NCI-H345 (cell line): ENCODE data around the gene GRIN3A.

Experiments
- DNase-seq: peaks from one replicate; lab custom pipeline; 2025; lab: John Stamatoyannopoulos, UW

Gene GRIN3A

GRCh38 chr9:101705135-101705661, 33.2 kb downstream of the GRIN3A start:
- DNase-seq = no peak

DNA sequence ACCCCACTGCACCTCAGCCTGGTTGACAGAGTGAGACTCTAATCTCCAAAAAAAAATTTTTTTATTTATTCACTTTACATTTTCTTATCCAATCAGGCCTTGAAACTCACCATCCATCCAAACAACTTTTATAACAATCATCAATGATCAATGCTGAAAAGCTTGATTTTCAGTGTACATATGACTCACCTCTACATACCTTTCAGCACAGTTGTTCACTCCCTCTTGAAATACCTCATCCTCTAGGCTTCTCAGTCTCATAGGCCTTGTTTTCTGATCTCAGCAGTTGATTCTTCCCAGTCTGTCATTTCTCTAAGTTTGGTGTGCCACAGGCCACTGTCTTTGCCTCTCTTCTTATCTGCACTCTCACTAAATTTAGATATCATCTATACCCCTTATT, 36.2 kb downstream of the GRIN3A start:
- DNase-seq = no peak

GRCh38 chr9:101693546-101694336, 44.7 kb downstream of the GRIN3A start:
- no peak for DNase-seq

DNA sequence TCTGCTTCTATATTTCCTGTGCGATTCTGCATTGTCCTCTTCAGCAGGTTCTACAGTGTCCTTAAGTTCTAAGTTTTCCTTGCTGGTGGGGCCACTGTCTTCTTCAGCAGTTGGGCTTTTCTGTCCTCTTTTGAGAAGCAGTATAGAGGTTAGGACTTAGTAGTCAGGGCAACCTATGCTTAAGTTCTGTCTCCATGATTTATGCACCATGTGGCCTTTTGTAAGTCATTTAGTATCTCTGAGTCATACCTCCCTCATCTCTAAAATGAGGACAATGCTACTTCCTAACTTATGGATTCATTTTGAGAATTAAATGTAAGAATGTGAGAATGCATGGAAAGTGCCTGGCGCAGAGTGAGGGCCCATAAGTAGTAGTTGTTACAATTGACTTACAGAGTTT, 46.8 kb downstream of the GRIN3A start:
- no peak for DNase-seq

DNA sequence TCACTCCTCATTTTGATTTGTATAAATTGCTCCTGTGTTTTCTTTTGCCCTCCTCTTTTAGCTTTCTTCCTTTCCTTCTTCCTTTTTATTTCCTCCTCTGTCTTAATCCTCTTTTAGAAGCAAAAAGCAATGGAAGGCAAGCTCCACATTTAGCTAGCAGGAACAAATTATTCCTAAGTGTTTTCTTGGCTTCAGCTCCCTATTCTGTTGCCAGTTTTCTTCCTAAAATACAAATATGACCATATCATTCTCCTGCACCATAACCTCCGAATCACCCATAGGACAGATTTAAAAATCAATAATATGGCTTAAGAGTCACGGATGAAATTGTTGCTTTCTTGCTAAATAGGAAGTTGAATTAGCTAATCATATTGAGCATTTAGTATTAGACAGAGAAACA, 49.4 kb downstream of the GRIN3A start:
- DNase-seq = no peak

DNA sequence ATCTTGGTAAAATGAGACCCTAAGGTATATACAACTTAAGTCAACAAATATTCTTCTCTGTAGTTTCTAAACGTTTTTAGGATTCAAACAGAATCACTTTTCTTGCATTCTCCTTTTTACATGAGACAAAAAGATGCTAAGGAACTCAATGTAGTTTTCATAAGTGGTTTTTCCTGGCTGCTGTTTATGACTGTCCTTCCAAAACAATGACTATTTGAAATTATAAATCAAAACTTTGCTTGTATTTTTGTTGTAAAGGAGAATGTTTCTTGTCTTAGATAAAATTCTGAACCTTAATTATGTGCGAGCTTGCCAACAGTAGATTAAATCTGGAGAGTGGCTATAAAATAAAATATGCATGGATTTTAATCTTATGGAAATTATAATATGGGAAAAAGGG, 53.8 kb downstream of the GRIN3A start:
- no peak for DNase-seq

DNA sequence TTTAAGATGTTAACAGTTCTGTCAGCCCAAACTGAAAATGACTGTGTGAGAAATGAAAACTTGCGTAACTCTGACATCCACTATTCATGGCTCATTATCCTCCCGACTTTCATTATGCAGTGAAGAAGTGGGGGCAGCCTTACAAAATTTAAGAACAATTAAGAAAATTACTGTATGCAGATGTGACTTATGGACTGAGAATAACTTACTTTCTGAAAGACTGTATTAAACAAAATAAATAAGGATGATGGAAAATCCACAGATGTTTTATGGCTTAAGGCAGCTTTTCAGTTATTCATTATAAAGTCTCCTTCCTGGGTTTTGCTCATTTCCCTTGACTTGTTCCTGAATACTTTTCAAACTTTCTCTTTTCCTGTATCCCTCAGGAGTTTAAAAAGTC, 55.2 kb downstream of the GRIN3A start:
- DNase-seq = no peak

- no peak for DNase-seq
Measured at GRCh38 chr9:101677861-101678260, 60.6 kb downstream of the GRIN3A start.

- no peak for DNase-seq
Measured at GRCh38 chr9:101675341-101675740, 63.1 kb downstream of the GRIN3A start.

GRCh38 chr9:101674165-101674564, 64.3 kb downstream of the GRIN3A start:
- DNase-seq = no peak

- DNase-seq = no peak
Measured at GRCh38 chr9:101673642-101674041, 64.8 kb downstream of the GRIN3A start.

DNA sequence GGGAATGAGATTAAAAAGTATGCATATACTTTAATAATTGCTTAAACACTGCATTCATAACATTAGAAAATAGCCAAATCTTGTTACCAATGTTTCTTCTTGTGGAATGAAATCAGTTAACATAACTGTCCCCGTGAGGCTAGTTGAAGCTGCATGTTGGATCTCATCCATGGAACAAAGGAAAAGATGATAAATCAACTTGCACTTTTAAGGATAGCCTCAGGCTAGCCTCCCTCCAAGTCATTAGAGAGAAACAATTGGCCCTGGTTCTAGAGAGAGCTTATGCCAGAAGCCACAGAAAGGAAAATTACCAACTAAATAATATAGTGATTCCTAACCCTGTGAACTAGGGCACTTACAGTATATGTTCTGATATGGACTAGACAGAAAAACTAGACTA, 66.9 kb downstream of the GRIN3A start:
- no peak for DNase-seq

DNA sequence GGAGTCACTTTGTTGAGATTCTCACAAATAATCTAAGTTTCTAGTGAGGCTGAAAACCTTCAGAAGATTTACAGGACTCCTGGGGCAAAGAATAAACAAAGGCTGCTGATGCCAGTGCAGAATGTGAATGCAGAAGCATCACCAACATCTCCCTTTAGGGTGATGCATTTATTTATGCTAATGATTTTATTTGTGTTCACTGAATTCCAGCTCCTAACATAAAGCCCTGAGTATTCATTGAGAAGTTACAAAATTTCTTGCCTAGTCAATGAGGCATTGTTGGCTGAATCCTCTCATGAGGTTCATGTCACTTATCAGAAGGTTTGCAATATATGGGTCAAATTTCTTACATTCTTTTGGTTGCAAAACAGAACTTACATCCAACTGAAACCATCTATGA, 70.0 kb downstream of the GRIN3A start:
- no peak for DNase-seq

GRCh38 chr9:101664453-101664852, 74.0 kb downstream of the GRIN3A start:
- no peak for DNase-seq

GRCh38 chr9:101652601-101653175, 85.8 kb downstream of the GRIN3A start:
- DNase-seq = no peak

DNA sequence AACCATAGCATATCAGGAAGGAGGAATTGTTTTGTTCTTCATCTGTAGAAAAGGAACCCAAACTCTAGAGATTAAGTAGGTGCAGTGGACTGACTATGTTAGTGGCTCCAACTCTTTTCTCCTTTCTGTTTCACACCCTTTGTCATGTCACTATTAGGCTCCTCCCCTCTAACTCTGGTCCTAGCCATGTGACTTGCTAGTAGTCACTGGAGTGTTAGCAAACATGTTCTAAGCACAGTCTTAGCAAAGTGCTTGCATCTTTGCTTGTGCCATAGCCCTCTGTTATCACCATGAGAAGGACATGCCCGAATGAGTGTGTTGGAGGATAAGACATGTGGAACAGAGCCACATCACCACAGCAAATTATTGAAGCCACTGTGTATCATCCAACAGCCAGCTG, 88.3 kb downstream of the GRIN3A start:
- DNase-seq = no peak

DNA sequence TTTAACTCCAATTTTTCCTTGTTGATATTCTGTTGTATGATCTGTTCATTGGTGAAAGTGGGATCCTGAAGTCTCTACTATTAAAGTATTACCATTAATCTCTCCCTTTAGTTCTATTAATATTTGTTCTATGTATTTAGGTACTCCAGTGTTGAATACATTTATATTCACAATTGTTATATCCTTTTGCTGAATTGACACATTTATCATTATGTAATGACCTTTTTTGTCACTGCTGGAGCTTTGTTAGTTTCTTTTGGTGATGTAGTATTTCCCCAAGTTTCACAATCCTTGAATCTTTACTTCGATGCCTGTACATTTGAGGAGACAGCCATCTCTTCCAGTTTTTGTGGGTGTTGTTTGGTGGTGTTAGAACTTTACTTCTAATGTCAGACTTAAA, 90.0 kb downstream of the GRIN3A start:
- DNase-seq = no peak

GRCh38 chr9:101639785-101640665, 98.4 kb downstream of the GRIN3A start:
- DNase-seq = no peak

DNA sequence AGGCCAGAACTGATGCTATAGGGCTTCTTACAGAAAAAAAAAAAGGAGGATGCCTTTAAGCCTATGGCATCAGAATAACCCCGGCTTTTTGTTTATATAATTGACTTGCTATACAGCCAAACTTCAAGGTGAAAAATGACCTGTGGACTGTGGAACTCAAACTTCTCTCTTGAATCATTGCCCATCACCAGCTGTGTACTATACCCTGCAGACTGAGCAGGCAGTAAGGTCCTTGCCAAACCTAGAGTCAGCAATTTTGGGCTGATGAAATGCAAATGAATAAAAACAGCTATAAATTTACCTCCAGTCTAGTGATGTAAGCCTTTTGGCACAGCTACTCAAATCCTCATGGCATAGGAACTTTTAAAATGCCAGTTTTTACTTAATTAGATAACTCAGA, 99.1 kb downstream of the GRIN3A start:
- DNase-seq = no peak

DNA sequence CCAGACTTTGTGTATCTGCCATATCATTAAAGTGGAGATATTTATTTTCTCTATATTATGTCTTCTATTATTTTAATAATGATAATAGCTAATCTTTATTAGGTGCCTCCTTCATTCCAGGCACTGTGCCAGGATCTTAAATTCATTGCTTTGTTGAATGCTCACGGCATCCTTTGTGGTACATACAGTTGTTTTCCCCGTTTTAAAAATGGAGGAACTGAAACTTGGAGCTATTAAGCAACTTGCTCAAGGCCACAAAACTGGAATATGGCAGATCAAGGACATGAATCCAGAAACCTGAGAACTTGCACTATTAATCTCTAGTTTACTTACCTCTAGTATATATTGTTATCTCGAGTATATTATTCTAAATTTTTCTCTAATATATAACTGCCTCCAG, 102.2 kb downstream of the GRIN3A start:
- no peak for DNase-seq

DNA sequence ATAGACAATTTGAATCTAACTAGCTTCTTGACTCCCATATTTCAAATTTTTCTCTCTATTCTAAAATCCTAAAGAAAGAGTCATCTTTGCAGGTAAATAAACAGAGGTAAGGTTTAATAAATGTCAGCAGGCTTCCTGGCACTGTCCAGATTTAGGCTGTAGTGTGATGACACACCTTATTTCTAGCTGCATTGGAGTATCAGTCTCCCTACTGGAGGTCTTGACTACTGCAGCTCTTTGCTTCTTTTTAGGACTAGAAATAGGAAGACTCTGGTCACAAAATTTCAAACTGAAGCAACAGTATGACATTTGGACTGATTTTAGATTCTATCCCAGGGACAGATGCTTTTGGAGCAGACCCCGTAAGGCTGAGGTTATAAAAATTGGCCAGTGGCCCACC, 103.0 kb downstream of the GRIN3A start:
- DNase-seq = no peak

DNA sequence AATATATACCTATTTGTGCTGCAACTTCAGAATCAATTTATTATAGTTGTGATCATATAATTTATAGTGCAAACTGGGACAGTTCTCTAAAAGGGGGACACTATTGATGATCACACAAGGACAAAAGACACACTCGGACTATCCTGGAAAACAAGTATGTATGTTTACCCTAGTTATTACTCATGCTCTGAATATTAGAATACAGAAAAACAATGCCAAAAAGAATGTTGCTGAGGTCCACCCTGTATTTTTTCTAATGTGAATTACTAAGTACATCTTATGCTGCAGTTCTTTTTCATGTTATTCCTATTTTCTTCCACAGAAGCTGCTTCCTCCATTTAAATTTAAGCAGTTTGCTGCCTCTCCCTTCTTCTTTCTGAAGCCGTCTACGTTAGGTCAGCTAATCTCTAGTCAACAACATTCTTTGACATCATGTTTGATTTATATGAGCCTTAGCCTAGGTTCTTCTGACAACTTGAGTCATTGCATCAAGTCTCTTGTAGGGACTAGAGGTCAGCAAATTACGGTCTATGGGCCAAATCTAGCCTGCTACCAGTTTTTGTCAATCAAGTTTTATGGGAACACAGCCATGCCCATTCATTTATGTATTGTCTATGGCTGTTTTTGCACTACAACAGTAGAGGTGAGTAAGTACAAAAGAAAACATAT, 103.6 kb downstream of the GRIN3A start:
- no peak for DNase-seq
